GM23338 (cell line): ENCODE measurements around the gene FHIT. TPM values are rescaled to one million over a fixed set of nuclear protein-coding genes. Genes with fewer than 3 reads are reported as not detected.

Source experiments
- ATAC-seq: fragments of 200-7000 bp; cut with Tn5 transposase; 3 replicates; pipeline ENCODE4 v1.9.1; 2020
- DNase-seq: peaks from one replicate; pipeline ENCODE4 v3.0.0-alpha.2; 2015; ENCODE audit warnings: low spot score
- H2AFZ ChIP-seq: fragments of 200-600 bp; sonication (generic); 2 replicates; pipeline ENCODE4 v1.8.0; 2016; ENCODE audit warnings: antibody characterized with exemption, mild to moderate bottlenecking, moderate library complexity
- H3F3A ChIP-seq: fragments of 200-600 bp; sonication (generic); replicated peaks from 2 replicates; pipeline ENCODE4 v1.8.0; 2017; ENCODE audit warnings: antibody characterized with exemption, mixed run types, low read depth
- H3K27ac ChIP-seq: fragments of 200-600 bp; sonication (generic); 2 replicates; pipeline ENCODE4 v1.6.1; 2016; ENCODE audit warnings: low read depth
- H3K27me3 ChIP-seq: fragments of 200-600 bp; sonication (generic); 2 replicates; pipeline ENCODE4 v1.8.0; 2016; ENCODE audit warnings: mild to moderate bottlenecking, mixed run types, moderate library complexity; ENCODE audit not compliant: insufficient read depth
- H3K36me3 ChIP-seq: fragments of 200-600 bp; sonication (generic); 2 replicates; pipeline ENCODE4 v1.8.0; 2016; ENCODE audit warnings: mild to moderate bottlenecking; ENCODE audit not compliant: insufficient read depth
- H3K4me1 ChIP-seq: fragments of 200-600 bp; sonication (generic); 2 replicates; pipeline ENCODE4 v1.8.0; 2016; ENCODE audit warnings: mild to moderate bottlenecking, moderate library complexity; ENCODE audit not compliant: insufficient read depth
- H3K4me2 ChIP-seq: fragments of 200-600 bp; sonication (generic); 2 replicates; pipeline ENCODE4 v1.7.1; 2017; ENCODE audit warnings: mixed run types
- H3K4me3 ChIP-seq: fragments of 200-600 bp; sonication (generic); 2 replicates; pipeline ENCODE4 v1.6.1; 2016; ENCODE audit warnings: mixed run types
- H3K79me2 ChIP-seq: fragments of 200-600 bp; sonication (generic); replicated peaks from 2 replicates; pipeline ENCODE4 v1.8.0; 2017; ENCODE audit warnings: mild to moderate bottlenecking; ENCODE audit not compliant: insufficient read depth
- H3K9me2 ChIP-seq: fragments of 200-600 bp; sonication (generic); 2 replicates; pipeline ENCODE4 v1.8.0; 2017; ENCODE audit not compliant: insufficient read depth
- H4K20me1 ChIP-seq: fragments of 200-600 bp; sonication (generic); replicated peaks from 2 replicates; pipeline ENCODE4 v1.8.0; 2017; ENCODE audit warnings: mild to moderate bottlenecking; ENCODE audit not compliant: insufficient read depth
- H3K27ac Mint-ChIP-seq: 2 replicates; pipeline ENCODE4 v1.8.0; 2020; ENCODE audit warnings: inconsistent platforms, mild to moderate bottlenecking, moderate library complexity, mixed read lengths
- H3K27me3 Mint-ChIP-seq: 3 replicates; pipeline ENCODE4 v1.8.0; 2022; ENCODE audit warnings: low read depth, mild to moderate bottlenecking, moderate library complexity, mixed read lengths, inconsistent platforms; ENCODE audit not compliant: insufficient read depth, poor library complexity
- H3K36me3 Mint-ChIP-seq: 3 replicates; pipeline ENCODE4 v1.8.0; 2021; ENCODE audit warnings: low read depth, mild to moderate bottlenecking, inconsistent platforms, moderate library complexity, mixed read lengths
- H3K4me1 Mint-ChIP-seq: 3 replicates; pipeline ENCODE4 v1.8.0; 2020; ENCODE audit warnings: mild to moderate bottlenecking, inconsistent platforms, mixed read lengths
- H3K4me3 Mint-ChIP-seq: 3 replicates; pipeline ENCODE4 v1.8.0; 2021; ENCODE audit warnings: moderate library complexity, mild to moderate bottlenecking, inconsistent platforms, mixed read lengths
- H3K9me3 Mint-ChIP-seq: 3 replicates; pipeline ENCODE4 v1.8.0; 2020; ENCODE audit warnings: moderate library complexity, mild to moderate bottlenecking, inconsistent platforms, mixed read lengths
- CREB1 ChIP-seq: fragments of 250-450 bp; sonication (Bioruptor Pico); IDR thresholded peaks from 2 replicates; pipeline ENCODE4 v1.5.0; 2020; ENCODE audit warnings: low read depth, mild to moderate bottlenecking, moderate library complexity
- EZH2phosphoT487 ChIP-seq: fragments of 200-600 bp; sonication (generic); IDR thresholded peaks from one replicate; pipeline ENCODE4 v1.8.1; 2018; ENCODE audit warnings: antibody characterized with exemption; ENCODE audit not compliant: unreplicated experiment
- JUNB ChIP-seq: IDR thresholded peaks from one replicate; pipeline ENCODE4 v1.6.1; 2016; ENCODE audit warnings: antibody characterized with exemption; ENCODE audit not compliant: unreplicated experiment
- NANOG ChIP-seq: IDR thresholded peaks from 2 replicates; pipeline ENCODE4 v1.6.1; 2016; ENCODE audit warnings: antibody characterized with exemption, borderline replicate concordance
- POLR2AphosphoS5 ChIP-seq: IDR thresholded peaks from 2 replicates; pipeline ENCODE4 v1.6.1; 2016; ENCODE audit warnings: antibody characterized with exemption, low read depth
- STAT1 ChIP-seq: IDR thresholded peaks from one replicate; pipeline ENCODE4 v1.6.1; 2016; ENCODE audit warnings: antibody characterized with exemption; ENCODE audit not compliant: unreplicated experiment
- polyA plus RNA-seq: library from polyadenylated mRNA; unstranded; fragments of >200 nt; fragmentation: Nextera tagmentation; extraction: Ambion mirVana; gene quantifications from 2 replicates; pipeline ENCODE4 v1.2.1, GENCODE V29; 2016
- total RNA-seq: library from RNA; depleted of rRNA; stranded (reverse); fragments of >200 nt; shearing (Covaris generic); gene quantifications from 2 replicates; pipeline ENCODE4 v1.2.3, GENCODE V29; 2014
- TF ChIP-seq, protein P1 (sequence below): fragments of 250-450 bp; sonication (Bioruptor Pico); IDR thresholded peaks from 2 replicates; pipeline ENCODE4 v1.5.0; 2020; ENCODE audit warnings: mild to moderate bottlenecking, moderate library complexity

Gene FHIT
- total and polyA plus RNA-seq, 2 experiments from 2014 or later = 3.0 to 8.3 TPM

GRCh38 chr3:59746585-59746984, 1504.7 kb downstream of the FHIT start (continued):
- TF ChIP-seq, protein P1, sequence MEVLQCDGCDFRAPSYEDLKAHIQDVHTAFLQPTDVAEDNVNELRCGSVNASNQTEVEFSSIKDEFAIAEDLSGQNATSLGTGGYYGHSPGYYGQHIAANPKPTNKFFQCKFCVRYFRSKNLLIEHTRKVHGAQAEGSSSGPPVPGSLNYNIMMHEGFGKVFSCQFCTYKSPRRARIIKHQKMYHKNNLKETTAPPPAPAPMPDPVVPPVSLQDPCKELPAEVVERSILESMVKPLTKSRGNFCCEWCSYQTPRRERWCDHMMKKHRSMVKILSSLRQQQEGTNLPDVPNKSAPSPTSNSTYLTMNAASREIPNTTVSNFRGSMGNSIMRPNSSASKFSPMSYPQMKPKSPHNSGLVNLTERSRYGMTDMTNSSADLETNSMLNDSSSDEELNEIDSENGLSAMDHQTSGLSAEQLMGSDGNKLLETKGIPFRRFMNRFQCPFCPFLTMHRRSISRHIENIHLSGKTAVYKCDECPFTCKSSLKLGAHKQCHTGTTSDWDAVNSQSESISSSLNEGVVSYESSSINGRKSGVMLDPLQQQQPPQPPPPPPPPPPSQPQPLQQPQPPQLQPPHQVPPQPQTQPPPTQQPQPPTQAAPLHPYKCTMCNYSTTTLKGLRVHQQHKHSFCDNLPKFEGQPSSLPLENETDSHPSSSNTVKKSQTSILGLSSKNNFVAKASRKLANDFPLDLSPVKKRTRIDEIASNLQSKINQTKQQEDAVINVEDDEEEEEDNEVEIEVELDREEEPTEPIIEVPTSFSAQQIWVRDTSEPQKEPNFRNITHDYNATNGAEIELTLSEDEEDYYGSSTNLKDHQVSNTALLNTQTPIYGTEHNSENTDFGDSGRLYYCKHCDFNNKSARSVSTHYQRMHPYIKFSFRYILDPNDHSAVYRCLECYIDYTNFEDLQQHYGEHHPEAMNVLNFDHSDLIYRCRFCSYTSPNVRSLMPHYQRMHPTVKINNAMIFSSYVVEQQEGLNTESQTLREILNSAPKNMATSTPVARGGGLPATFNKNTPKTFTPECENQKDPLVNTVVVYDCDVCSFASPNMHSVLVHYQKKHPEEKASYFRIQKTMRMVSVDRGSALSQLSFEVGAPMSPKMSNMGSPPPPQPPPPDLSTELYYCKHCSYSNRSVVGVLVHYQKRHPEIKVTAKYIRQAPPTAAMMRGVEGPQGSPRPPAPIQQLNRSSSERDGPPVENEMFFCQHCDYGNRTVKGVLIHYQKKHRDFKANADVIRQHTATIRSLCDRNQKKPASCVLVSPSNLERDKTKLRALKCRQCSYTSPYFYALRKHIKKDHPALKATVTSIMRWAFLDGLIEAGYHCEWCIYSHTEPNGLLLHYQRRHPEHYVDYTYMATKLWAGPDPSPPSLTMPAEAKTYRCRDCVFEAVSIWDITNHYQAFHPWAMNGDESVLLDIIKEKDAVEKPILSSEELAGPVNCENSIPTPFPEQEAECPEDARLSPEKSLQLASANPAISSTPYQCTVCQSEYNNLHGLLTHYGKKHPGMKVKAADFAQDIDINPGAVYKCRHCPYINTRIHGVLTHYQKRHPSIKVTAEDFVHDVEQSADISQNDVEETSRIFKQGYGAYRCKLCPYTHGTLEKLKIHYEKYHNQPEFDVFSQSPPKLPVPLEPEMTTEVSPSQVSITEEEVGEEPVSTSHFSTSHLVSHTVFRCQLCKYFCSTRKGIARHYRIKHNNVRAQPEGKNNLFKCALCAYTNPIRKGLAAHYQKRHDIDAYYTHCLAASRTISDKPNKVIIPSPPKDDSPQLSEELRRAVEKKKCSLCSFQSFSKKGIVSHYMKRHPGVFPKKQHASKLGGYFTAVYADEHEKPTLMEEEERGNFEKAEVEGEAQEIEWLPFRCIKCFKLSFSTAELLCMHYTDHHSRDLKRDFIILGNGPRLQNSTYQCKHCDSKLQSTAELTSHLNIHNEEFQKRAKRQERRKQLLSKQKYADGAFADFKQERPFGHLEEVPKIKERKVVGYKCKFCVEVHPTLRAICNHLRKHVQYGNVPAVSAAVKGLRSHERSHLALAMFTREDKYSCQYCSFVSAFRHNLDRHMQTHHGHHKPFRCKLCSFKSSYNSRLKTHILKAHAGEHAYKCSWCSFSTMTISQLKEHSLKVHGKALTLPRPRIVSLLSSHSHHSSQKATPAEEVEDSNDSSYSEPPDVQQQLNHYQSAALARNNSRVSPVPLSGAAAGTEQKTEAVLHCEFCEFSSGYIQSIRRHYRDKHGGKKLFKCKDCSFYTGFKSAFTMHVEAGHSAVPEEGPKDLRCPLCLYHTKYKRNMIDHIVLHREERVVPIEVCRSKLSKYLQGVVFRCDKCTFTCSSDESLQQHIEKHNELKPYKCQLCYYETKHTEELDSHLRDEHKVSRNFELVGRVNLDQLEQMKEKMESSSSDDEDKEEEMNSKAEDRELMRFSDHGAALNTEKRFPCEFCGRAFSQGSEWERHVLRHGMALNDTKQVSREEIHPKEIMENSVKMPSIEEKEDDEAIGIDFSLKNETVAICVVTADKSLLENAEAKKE (CRISPR knock-in tag) = no peak
- TF ChIP-seq STAT1 (no peak), EZH2phosphoT487 (no peak), NANOG (no peak), JUNB (no peak)

DNA sequence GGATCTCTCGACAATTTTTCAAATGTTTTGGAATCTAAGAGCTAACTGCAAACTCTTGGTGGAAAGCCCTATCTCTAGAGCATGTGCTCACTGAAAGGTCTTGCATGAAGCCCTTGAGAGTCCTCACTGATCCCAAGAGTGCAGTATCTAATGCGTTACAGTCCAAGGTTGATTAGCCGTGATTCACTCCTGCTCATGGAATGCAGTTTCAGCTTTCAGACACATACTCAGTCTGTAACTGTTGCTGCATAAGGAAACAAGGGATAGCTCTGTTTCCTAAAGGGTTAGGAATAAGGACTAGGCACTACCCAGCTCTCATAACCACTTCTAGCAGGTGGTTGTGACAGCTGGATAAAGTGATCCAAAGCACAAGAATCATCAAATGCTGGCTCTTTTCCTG, 1514.0 kb downstream of the FHIT start:
- Histone ChIP-seq H3K4me2 (no peak overlapping the region), H3K36me3 (no peaks in the 10 kb centered on the region), H3K27me3 (no peaks in the 10 kb centered on the region), H3K27ac (no peak overlapping the region), H4K20me1 (no peaks in the 10 kb centered on the region), H3K4me3 (no peak overlapping the region), H3K4me1 (no peaks in the 10 kb centered on the region), H2AFZ (no peak overlapping the region), H3K9me2 (0 out of 2 replicates have a peak, but pooled peaks cover 8% of the 10 kb centered on the region), H3F3A (no peaks in the 10 kb centered on the region), H3K79me2 (no peaks in the 10 kb centered on the region)
- no peak for ATAC-seq
- Mint-ChIP-seq H3K4me3 (no peak overlapping the region), H3K27ac (no peak overlapping the region), H3K4me1 (peaks cover 8% of the 10 kb centered on the region; the same call in 2 of the 3 replicates), H3K27me3 (no peaks in the 10 kb centered on the region), H3K36me3 (no peaks in the 10 kb centered on the region), H3K9me3 (no peaks in the 10 kb centered on the region)
- DNase-seq = no peak
- TF ChIP-seq POLR2AphosphoS5 (no peak), CREB1 (CRISPR knock-in tag) (no peak)
